T-helper 1 cell treated with Interleukin-12 subunit alpha and Interleukin-12 subunit beta and Interleukin-4 antibody, amounts not matched to agents 30 ng/mL and 1 ng/mL, for 36 hours (primary cell): ENCODE results near the gene PACS1. TPM values are rescaled to one million over a fixed set of nuclear protein-coding genes. Genes with fewer than 3 reads are reported as not detected.
"Not testable (repeated sequence)": the region's sequence is repeated elsewhere in the genome, so short reads cannot be mapped to it uniquely, and the experiment has no call there.

Experiments used
- intact Hi-C: fragments of 100-400 bp; cut with micrococcal nuclease; formaldehyde crosslinking; loops from one replicate; pipeline ENCODE4 v1.15.1; 2024
- total RNA-seq: library from RNA; stranded (reverse); gene quantifications from 2 replicates; pipeline ENCODE4 v1.2.3, GENCODE V29; 2022

PACS1 gene
- total RNA-seq, 1 donor from 2014 or later = 90.5 TPM

- intact Hi-C loops = loop anchor here (1.0 to 10.0 kb wide), 13 partner anchors 14 to 1951 kb away; partner anchors contain the start of genes BANF1, BRMS1, C11orf68 and CFL1
Measured at GRCh38 chr11:66268244-66268951, 198.3 kb downstream of the PACS1 start, which contains the start of gene RAB1B. Gene RAB1B, plus strand, starts transcription at chr11:66268639. Its CDS starts 41 bp downstream, at chr11:66268680.

GRCh38 chr11:66268952-66269905 lies 199.2 kb downstream of the PACS1 start:
- intact Hi-C loops = loop anchor here (1.0 to 10.0 kb wide), 13 partner anchors 13 to 1952 kb away; partner anchors contain the start of genes BANF1, BRMS1, C11orf68 and CFL1

- intact Hi-C loops = no loop called here
Measured at GRCh38 chr11:66271816-66272215, 201.7 kb downstream of the PACS1 start.

- intact Hi-C loops = no loop called here
Measured at GRCh38 chr11:66272596-66272995, 202.5 kb downstream of the PACS1 start.

GRCh38 chr11:66274219-66274618 lies 204.1 kb downstream of the PACS1 start:
- intact Hi-C loops = no loop called here

GRCh38 chr11:66275396-66275795 lies 205.3 kb downstream of the PACS1 start:
- intact Hi-C loops = no loop called here

- intact Hi-C loops = no loop called here
Measured at GRCh38 chr11:66275984-66276612, 206.0 kb downstream of the PACS1 start.

- intact Hi-C loops = not testable (repeated sequence)
Measured at GRCh38 chr11:66276619-66277018, 206.5 kb downstream of the PACS1 start.

- intact Hi-C loops = not testable (repeated sequence)
Measured at GRCh38 chr11:66277064-66277463, 207.0 kb downstream of the PACS1 start.

- intact Hi-C loops = no loop called here
Measured at GRCh38 chr11:66277471-66278362, 207.6 kb downstream of the PACS1 start, which contains the start of gene CNIH2. Gene CNIH2, plus strand, starts transcription at chr11:66278175. Its CDS starts 282 bp downstream, at chr11:66278457.

- intact Hi-C loops = no loop called here
Measured at GRCh38 chr11:66278363-66279091, 208.5 kb downstream of the PACS1 start.

- intact Hi-C loops = no loop called here
Measured at GRCh38 chr11:66279092-66279734, 209.1 kb downstream of the PACS1 start.

- intact Hi-C loops = loop anchor here (10.0 kb wide), 2 partner anchors 464 to 1524 kb away; a partner anchor contains a TSS
Measured at GRCh38 chr11:66280428-66280827, 210.4 kb downstream of the PACS1 start.

GRCh38 chr11:66281001-66281400 lies 210.9 kb downstream of the PACS1 start:
- intact Hi-C loops = loop anchor here (10.0 kb wide), 2 partner anchors 464 to 1524 kb away; a partner anchor contains a TSS

- intact Hi-C loops = loop anchor here (1.0 to 10.0 kb wide), 4 partner anchors 14 to 1523 kb away; partner anchors contain the start of gene RAB1B
Measured at GRCh38 chr11:66281776-66282467, 211.8 kb downstream of the PACS1 start.

- intact Hi-C loops = loop anchor here (1.0 to 10.0 kb wide), 4 partner anchors 14 to 1522 kb away; partner anchors contain the start of gene RAB1B
Measured at GRCh38 chr11:66282468-66283455, 212.7 kb downstream of the PACS1 start.
